IPS DF 4.7 (cell line): ENCODE data around the gene LMO4.

ENCODE experiments used
- DNase-seq: peaks from one replicate; pipeline ENCODE4 v3.0.0-alpha.2; 2013; ENCODE audit warnings: low spot score; ENCODE audit errors: extremely low read depth

Gene LMO4

DNA sequence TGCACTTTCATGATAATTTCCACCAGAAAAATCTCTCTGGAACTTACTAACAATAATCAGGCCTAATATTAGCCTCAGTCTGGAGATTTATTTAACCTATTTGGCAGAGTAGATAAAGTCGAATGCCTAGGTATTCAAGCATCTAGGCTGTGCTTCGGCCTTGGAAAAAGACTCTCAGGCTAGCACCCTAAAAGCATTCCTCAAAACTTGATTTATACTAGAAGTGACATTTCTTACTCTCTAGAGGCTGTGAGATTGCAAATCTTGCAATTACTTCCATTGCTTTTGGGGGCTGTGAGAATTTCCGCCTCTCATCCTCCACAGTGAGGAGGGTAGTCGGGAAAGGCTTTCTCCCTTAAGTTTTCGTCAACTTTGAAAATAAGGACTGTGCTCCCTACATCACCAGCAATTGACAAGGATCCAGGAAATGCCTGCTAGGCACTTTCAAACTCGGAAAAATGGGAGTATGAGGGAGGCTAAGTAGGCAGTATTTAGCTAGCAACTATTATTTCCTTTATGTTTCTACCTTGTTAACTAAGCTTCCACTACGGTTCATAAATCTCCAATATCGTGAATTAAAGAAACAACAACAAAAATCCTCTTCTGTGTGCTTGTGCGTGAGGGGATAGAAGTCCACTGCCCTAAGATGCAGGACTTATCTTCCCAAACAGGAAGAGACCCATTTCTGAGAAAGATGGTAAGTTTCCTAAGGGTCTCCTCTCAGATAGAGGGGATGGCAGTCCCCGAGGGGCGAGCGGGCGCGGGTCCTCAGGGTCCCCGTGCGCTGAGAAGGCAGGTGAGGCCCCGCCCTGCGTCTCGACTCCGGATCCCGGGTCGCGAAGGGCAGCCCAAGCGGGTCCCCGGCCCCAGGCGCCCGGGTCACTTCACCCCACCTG, 1.1 kb upstream of the LMO4 start:
- DNase-seq = no peak

DNA sequence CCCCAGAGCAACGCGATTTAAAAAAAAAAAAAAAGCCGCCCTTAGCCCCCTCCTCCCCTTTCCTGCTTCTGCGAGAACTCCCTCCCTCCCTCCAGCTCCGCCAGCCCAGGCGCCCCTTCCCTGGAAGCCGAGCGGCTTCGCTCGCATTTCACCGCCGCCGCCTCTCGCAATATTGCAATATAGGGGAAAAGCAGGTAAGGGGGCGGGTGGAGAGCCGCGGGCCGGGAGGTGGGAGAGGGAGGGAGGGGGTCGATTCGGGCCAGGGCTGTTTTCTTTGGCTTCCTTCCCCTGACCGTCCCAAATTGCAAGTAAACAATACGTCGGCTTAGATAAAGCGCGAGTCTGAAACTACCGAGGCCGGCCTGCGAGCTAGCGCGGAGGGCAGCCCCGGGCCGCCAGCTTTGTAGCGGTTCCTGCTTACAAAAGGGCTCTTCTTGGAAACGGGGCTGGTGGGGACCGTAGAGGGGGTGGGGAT, 408 bp downstream of the LMO4 start:
- DNase-seq = no peak

DNA sequence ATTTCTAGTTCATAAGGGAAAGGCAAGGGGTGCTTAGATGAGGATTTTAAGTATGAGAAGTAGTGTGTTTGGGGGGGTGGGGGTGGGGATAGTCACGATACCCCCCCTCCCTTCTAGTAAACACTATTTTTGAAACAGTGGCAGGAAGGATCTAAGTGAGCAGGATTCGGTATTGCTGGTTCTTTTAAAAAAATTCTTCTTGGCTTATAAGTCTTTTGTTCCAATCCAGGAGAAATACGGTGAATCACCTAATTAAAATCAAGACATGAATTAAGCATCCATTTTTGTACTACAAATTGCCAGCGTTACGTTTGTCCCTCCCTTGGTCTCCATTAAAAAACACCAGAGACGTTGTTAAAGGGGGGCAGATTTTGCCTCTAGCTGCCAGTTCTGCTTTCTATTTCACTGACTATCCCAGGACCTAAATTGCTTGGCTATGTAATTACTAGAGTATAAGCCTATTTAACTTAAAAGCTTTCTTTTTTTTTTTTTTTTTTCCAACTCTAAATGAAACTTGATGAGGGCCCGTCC, 911 bp downstream of the LMO4 start:
- DNase-seq = no peak

DNA sequence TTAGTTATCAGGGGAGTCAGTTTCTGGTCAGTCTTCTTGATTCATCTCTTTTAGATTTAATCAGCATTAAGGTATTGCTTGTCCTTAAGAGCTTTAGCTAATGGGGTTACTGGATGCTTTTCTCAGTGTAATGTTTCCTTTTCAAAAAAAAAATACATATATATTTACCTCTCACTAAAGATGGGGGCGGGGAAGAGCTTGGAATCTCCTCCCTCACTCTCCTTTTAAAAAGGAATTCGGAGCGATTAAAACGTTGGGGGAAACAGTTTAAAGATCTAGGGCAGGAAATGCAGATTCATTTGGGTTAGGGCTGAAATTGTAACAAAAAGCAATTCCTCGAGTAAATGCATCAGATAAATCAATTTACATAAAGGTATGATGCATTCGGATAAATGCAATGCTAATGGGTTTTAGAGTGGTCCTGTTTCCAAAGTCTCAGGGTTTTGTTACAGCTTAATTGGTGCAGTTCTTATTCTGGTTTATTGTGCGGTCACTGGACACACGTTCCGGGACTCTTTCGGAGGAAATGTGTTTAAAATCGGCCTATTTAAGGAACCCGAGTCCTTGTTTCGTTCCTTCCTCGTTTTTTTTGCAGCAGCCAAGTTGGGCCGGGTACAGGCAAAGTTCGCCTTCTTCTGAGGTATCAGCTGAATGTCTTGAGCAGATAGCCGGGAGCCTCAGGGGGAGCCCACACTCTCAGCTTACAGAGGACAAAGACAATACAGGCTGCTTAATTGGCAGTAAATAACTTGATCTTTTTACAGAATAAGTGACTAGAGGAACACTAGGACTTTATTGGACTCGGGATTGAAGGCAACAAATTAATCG, 1.6 kb downstream of the LMO4 start:
- DNase-seq = no peak

DNA sequence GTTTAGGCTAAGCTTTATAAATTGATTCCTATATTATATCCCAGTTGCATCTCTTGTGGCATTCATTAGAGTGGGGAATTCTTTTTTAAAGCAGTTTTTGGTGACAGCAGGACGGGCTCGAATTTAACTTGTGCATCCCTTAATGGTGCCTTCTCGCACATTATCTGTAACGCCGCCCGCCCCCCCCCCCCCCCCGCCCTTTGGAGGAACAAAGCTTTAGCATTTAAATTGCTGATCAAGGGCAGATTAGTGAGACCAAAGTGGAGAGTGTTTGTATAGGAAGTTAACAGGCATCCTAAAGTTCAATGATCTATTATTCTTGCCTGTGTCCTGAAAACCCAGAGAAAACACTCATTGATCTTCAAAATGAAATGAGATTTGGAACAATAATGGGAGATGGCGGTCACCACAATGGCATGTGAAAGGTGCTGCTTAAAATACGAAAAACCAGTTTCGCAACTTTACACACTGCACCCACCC, 2.2 kb downstream of the LMO4 start:
- DNase-seq = no peak

DNA sequence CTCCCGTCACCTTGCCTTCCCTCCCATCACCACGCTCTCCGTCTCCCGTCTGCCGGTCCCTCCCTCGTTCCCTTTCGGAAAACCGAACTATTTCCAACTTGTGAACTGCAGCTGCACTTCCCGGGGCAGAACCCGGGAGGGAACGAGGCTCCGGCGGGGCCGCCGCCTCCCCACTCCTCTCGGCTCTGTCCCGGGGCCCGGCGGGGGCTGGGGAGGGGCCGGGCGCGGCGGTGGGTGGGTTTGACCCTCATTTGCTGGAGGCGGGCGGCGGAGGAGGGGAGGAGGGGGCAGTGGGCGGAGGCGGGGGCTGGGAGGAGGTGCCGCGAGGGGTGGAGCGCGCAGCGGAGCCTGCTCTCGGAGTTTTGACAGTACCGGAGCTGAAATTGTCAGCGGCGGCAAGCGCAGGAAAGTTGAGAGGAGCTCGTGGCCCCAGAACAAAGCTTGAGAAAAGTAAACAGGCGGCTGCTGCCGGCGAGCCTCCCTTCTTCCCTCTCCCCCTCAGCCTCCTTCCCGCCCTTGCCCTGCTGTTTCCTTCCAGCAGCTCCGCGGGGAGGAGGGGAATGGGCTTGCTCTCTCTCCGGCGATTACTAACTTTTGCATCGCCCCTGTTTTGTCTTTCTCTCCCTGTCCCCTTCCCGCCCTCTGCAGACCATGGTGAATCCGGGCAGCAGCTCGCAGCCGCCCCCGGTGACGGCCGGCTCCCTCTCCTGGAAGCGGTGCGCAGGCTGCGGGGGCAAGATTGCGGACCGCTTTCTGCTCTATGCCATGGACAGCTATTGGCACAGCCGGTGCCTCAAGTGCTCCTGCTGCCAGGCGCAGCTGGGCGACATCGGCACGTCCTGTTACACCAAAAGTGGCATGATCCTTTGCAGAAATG, 2.9 kb downstream of the LMO4 start:
- DNase-seq = no peak

DNA sequence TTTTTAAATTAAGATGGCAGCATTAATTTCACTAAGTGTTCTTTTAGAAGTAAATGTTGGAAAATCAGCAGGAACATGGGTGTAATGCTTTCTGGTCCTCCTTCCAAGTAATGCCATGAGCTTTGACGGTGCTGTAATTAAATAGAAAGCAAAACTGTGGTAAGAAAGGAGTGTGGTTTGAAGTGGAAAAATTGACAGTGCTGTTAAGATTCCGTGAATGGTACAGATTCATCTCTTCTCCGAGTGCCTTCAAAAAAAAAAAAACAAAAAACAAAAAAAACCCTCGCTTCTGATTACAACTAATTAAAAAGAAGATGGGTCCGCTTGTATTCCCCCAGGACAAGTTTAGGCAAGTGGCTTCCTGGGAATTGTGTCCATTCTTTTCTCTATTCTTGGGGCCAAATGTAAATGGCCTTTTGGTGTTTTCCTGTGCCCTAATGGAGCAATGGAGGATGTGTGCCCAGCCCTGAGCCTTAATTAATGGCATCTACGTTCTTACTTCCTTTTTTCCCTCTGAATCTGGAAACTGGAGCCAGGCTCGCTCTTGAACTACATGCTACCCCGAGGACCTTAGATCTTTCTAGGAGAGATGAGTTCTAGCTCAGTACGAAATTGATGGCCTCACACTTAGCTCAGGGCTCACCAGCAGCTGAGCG, 5.1 kb downstream of the LMO4 start:
- DNase-seq = no peak

DNA sequence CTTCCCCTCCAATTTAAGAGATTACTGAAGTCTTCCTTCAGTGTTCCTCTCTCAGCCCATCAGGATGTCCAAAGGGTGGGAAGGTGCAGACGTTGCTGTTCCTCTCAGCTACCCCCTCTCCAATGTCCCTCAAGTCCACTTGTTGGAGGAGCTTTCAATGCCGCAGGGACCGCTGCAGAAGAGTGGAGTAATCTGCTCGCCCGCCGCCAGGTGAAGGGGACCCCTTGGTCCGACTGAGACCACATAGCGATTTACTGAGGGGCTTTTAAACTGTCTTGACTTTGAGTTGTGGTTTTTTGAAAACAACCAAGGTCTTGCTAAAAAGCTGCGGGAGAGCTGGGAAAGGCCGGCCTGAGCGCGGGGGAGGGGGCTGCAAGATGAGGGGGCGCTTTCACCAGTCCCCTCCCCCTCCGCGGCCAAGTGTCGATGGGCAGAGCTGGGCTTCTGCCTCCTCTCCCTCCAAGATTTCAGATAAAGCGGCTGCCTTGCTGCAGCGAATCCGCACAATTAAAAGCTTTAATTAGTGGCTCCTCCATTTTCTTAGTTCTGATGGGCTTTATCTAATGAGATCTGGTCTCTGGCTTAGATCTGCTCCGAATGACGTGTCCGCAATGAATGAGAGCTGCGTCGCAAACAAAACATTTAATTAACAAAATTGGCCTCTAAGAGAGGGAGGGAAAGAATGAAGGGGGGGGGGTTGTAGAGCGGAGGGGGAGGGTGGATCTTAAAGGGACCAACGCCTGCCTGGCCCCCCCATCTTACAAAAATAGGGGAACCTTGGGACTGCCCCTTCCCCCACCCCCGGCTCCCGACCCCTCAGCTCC, 5.9 kb downstream of the LMO4 start:
- no peak for DNase-seq

DNA sequence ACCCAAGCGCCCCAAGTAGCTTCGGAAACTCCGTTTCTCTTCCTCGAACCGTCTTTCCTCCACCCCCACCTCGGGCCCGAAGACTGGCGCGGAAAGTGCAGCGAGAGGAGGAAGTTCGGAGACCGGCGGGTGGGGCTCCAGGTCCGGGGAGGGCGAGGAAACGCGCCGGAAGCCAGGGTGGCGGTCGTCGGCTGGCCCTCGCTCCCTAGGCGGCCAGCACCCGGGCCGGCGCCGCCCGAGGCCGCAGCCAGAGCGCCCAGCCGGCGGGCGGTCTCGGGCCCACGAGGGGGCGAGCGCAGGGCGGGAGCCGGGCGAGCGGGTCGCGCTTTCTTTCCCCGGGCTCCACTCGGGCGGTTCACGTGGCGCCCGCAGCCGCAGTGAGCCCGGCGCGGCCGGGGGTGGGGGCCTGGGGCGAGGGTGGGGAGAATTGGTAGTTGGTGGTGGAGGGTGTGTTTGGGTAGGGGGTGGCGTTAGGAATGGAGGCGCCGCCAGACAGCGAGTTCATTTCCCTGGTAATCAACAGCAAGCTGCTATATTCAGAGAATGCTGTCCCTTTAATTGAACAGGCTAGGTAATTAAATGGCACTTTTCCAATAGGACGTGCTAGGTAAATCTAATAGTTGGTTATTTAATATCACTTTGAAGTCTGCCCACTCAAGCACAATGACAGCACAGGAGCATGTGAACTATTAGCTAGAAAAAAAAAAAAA, 6.7 kb downstream of the LMO4 start:
- no peak for DNase-seq

DNA sequence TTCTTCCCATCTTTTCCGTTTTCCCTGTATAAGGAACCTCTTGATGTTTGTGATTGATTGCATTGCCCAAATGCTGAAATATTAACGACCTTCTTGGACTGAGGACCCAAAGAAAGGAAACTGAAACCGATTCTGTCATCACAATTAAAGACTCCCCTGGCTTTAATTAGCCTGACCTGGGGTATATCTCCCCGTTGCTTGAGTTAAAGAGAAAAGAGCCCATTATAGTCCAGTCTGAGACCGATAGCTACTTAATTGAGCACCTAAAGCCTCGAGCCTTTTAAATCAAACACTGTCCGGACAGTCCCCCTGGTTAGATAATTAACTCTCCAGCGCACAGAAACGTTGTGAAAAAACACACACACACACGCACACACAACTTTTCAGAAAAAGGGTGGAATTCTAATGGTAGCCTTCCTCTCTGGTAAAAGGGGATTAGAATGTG, 8.0 kb downstream of the LMO4 start:
- no peak for DNase-seq

DNA sequence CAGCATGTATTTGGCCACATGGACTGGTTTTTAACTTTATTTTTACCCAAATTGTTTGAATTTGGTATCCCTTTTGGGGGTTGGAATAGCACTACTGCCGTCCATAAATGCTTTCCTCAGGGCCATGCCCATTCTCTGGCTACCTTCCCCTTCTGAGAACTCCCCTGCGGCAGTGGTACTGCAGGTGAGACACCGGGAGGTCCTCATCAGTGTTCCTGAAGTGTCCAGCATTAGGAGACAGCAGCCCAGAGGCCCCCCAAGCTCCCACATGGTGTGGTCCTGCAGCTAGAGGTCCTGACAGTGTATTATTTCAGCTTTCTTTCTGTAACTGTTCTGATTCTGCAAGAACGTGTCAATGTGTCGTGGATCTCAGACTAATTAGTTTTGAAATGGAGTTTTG, 8.9 kb downstream of the LMO4 start:
- DNase-seq = no peak

DNA sequence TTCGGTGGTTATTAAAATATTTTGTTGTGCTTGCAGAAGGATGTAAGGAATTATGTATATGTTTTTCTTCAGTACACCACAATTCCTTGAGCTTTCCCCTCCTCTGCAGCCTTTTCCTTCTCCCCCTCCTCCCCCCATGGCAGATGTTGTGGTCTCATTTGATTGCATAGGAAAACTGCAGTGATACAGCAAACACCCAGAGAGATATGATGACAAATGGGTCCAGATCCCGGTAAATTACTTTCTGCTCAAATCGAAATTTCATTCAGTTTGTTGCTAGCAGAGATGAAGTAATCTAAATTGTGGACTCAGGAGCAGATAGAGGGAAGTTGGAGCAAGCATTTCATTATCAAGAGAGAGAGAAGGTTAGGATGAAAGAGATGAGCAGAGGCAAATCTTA, 9.9 kb downstream of the LMO4 start:
- no peak for DNase-seq

DNA sequence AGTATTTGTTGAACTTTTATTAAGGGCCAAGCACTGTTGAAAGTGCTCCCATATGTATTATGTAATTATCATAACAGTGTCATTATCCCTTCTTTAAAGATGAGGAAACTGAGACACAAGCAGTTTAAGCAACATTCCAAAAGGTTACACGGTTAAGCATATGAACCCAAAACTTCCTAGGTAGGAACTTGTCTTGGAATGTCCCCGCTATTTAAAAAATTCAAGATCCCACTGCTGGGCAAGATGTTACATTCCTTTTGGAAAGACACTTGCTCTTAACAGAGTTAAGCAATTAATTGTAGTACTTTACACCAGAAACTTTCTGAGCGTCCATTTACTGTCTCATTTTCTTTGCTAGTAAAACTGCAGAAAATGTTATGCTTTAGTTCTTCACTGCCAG, 15.6 kb downstream of the LMO4 start:
- no peak for DNase-seq

DNA sequence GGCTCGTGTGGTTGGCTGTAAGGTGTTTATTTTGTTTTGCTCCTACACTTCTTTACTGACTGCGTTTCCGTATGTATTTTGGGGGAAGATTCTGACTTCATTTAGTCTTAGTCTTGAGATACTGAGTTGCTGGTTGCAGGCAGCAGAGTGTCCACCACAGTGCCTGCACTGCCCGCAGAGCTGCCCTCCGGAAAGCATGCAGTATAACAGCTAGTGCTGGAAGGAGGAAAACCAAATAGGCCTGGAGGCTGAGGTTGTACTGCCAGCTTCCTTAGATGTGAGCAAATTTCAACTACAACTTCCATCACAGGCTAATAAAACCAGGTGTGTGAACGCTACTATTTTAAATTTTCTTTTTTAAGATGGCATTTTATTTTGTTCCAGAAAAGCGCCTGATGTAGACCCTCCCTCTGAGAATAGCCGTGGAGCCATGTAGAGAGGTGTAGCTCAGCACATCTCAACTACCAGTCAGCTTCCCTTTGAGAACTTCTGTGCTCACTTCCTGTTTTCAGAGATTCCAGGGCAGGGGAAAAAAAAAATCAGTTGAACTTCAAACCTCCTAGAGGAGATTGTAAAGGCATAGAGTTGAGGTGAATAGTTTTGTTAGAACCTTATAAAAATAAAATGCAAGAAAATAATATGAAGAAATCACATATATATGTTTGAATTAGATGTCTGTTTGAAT, 17.6 kb downstream of the LMO4 start:
- DNase-seq = no peak

DNA sequence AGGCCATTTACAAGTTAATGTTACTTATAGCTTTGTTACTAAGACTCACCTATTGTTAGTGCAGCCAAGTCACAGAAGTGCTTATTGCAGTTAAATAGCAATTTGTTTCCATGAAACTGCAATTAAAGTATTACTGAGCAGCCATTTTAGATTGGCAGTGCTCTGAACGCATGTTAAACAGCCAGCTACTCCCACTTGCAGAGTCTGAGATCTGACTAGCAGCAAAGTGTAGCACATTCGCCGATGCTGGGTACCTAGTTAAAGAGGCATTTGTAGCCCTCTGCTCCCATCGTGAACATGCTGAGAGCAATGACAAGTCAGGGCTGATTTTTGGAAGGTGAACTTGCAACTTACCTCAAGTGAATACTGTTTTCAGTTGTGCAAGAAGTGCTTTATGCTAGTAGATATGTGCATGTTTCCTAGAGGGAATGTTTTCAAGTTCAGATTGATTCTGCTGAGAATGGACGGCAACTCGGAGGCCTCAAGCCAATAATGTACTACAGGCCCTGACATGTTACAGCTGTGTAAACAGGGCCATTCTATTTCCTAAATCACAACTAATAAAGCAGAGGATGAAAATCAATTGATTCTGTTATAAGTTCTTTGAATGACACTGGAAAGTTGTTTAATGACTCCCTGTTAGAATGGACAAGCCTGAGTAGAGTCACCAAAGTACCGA, 19.8 kb downstream of the LMO4 start:
- DNase-seq = no peak

DNA sequence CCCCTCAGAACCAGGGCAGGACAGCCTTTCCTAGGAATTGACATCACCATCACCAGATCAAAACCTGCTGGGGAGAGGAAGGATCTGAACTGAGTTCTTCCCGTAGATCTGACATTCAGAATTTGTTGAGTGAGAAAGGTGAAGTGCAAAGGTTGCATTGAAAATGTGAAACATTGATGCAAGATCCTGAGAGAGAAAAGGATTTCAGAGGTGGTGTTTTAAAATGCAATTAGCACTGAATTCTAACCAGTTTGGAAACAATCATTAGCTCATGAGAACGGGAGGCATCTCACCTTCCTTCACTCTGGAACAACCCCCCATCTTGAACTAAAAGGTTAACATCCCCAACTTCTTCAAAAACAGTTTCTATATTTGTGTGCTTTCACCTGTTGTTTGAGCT, 20.4 kb downstream of the LMO4 start:
- no peak for DNase-seq

DNA sequence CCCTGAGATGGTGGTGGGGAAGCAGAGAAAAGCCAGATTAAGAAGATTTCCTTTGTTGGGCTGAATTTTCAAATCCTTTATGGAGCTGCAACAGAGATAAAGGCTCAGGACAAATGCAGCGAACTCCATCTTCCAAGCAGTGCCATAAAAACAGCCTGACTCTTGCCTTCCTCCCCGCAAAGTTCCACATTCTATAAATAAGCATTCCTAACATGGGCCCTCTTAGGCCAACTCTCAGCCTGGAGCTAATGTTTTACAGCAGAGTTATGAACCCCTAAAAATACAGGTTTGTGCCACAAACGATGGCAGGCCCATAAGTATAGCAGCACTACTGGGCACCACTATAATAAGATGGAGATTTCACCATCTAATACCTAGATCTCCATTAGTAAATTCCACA, 27.2 kb downstream of the LMO4 start:
- no peak for DNase-seq

DNA sequence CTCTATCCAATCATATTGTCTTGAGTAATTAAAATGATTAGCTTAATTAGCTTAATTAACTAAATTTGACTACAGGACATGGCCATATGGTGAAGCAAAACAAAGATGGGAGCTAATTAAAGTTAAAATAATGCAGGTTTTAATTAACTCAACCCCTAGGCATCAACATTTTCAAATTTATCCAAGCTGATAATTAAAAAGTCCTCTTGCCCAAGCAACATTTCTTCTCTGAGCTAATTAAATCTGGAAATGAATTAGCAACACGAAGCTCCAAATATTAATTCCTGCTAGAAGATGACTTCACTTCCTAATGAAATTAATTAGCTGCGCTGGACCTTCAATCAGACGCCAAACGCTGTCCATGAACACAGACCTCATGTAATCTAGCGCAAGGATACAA, 27.9 kb downstream of the LMO4 start:
- DNase-seq = no peak
